Stimulated activated naive CD8-positive, alpha-beta T cell treated with anti-CD3 and anti-CD28 coated beads, Interleukin-15, Interleukin-2, amounts not matched to agents 100 U/mL and 50 U/mL, for 24 hours (primary cell): ENCODE measurements around the gene INTS11.
"Not testable (repeated sequence)": the region's sequence is repeated elsewhere in the genome, so short reads cannot be mapped to it uniquely, and the experiment has no call there.

Source experiments
- ATAC-seq: fragments of 150-1000 bp; cut with Tn5 transposase; one replicate; pipeline ENCODE4 v1.10.0; 2021
- DNase-seq: peaks from one replicate; pipeline ENCODE4 v3.0.0; 2021

INTS11 gene

DNA sequence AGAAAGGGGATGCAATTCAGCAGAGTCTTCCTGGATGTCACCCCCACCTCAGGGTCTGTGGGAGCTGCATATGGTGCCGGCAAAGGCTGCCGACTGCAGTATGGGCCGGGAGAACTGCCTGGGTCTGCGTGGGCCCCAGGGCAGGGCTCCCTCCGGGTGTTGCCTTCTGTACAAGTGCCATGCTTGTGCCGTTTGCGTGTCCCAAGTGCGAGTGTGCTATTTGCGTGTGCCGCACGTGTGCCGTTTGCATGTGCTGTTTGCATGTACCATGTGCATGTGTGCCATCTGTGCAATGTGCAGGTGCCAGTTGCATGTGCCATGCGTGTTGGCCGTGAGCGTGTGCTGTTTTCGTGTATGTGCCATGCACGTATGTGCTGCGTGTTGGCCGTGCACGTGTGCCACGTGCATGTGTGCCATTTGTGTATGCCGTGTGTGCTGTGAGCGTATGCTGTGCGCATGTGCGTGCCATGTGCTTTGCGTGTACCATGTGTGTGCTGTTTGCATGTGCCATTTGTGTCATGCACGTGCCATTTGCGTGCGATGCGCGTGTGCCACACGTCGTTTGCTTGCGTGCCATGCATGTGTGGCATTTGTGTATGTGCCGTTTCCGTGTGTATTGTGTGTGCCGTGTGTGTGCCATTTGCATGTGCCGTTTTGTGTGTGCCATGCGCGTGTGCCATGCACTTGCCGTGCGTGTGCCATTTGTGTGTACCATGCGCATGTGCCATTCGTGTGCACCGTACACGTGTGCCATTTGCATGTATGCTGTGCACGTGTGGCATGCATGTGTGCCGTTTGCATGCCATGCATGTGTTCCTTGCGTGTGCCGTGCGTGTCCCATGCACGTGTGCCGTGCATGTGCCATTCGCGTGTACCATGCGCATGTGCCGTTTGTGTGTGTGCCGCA lies 5.1 kb upstream of the INTS11 start:
- DNase-seq (no peak), ATAC-seq (no peak)

DNA sequence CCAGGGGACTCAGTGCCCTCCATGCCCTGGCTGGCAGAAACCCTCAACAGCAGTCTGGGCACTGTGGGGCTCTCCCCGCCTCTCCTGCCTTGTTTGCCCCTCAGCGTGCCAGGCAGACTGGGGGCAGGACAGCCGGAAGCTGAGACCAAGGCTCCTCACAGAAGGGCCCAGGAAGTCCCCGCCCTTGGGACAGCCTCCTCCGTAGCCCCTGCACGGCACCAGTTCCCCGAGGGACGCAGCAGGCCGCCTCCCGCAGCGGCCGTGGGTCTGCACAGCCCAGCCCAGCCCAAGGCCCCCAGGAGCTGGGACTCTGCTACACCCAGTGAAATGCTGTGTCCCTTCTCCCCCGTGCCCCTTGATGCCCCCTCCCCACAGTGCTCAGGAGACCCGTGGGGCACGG lies 3.8 kb upstream of the INTS11 start:
- ATAC-seq: no peak

GRCh38 chr1:1327291-1327690 lies 2.8 kb upstream of the INTS11 start:
- no peak for ATAC-seq

More for the DNA sequence above, 3.8 kb upstream of the INTS11 start:
- no peak for DNase-seq

GRCh38 chr1:1326075-1326605 lies 1.7 kb upstream of the INTS11 start:
- no peak for ATAC-seq
- DNase-seq: no peak

More at GRCh38 chr1:1327291-1327690, 2.8 kb upstream of the INTS11 start:
- DNase-seq: no peak

DNA sequence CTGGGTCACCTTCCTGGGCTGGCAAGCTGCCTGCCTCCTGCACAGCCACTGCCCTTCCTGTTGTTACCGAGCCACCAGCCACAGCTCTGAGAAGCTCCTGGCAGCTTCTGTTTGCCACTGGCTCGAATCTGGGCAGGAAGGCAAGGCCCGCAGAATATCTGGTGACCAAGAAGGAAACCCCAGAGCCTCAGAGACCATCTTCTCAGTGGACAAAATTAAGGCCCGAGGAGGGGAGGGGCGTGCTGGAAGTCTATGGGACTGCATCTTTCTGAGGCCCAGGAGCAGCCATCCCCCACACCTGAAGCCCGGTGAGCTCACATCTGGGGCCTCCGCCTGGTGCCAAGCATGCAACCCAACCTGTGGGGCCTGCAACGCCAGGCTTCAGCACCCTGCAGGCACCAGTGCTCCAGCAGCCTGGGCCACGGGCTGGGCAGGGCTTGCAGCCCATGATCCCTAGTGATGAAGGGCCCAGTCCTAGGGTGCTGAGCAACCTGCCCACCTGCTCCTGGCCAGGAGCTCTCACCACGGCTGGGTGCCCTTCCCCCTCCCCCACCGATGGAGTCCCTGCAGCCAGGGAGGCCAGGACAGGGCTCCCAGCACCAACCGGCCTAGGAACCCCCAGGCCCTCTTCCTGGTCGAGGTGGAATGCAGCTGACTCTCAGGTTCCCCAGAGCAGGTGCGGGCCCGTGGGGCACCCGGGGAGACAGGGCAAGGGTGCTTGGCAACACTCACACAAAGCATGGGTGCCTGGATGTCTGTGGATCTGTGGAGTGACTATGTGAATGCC lies 1.0 kb upstream of the INTS11 start:
- ATAC-seq: no peak
- no peak for DNase-seq

DNA sequence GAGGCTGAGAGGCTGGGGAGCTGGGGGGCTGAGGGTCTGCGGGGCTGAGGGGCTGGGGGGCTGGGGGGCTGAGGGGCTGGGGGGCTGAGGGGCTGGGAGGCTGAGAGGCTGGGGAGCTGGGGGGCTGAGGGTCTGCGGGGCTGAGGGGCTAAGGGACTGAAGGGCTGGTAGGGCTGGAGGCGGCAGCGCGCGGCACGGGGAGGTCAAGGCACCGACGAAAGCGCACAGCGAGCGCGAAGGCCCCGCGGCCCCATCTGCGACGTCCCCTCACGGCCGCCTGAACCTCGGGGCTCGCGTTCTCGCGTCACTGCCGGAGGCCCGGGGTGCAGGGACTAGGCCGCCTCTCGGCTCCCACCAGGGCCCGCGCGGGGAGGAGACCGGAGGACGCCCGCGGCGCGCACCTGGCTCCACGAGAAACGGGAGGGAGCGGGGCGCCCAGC lies 356 bp downstream of the INTS11 start:
- DNase-seq: no peak
- ATAC-seq: no peak

DNA sequence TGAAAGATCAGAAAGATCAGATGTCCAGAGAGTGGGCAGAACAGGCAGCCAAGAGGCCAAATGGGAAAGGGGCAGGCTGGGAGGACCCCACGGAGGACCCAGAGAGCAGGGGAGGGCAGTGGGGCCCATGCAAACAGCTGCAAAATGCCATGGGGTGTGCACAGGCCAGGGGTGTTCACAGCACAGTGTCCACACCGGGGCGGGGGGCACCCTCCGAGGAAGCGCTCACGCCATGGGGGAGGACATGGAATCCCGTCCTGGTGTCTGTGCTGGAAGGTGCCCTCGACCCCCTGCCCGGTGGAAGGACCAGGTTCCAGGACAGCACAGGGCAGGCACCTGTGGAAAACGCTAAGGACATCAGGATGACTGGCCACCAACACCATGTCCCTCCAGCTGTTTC lies 1.5 kb downstream of the INTS11 start:
- ATAC-seq: no peak

GRCh38 chr1:1322418-1322817 lies 2.0 kb downstream of the INTS11 start:
- ATAC-seq: no peak
- DNase-seq: no peak

More for the DNA sequence above, 1.5 kb downstream of the INTS11 start:
- no peak for DNase-seq

DNA sequence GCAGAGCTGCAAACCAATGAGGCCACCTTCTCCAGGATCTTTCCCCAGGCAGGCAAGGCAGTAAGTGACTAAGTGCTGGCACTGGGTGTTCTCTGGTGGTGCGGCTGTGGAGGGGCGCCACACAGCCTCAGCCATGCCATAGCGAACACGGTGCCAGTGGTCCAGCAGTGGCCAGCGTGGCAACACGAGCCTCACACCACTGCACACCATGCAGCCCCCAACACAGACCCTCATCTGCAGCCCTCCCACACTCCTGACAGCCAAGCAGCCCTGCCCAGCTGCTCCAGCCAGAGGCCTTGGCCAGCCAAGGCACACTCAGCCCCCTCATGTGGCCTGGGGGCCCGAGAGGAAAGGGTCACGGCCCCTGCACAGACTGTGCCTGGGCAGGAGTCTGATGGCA lies 3.0 kb downstream of the INTS11 start:
- DNase-seq: no peak
- no peak for ATAC-seq

DNA sequence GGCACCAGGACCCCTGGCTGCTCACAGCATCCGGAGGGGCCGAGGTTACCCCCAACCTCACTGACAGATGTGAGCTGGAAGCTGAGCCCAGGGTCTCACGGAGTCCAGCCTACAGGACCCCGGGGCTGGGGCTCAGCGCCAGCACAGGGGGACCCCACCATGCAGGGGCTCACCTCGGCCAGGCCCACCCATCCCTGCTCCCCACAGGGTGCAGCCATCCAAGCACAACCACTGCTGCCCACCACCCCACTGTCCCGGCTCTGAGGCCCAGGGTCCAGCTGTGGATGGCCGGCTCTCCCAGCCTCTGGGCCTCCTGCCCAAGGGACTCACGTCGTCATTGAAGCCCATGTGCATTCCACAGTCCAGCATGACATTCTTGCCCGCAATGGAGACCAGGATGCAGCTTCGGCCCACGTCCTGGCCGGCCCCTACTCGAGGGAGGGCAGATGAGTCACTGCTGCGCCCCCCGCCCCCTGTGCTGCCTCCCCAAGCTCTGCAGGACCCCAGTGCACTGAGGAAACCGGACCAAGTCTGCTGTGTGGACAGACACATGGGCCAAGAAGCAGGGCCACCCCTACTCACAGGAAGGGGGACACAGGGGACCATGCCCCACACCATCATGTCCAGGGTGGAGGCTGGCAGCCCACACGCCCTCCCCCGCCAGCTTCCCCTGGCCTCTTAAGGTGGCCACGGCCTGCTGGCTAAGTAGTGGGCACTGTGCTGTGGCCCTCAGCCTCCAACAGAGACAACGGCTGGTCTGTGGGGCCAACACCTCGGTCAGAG lies 3.6 kb downstream of the INTS11 start:
- no peak for DNase-seq
- no peak for ATAC-seq

DNA sequence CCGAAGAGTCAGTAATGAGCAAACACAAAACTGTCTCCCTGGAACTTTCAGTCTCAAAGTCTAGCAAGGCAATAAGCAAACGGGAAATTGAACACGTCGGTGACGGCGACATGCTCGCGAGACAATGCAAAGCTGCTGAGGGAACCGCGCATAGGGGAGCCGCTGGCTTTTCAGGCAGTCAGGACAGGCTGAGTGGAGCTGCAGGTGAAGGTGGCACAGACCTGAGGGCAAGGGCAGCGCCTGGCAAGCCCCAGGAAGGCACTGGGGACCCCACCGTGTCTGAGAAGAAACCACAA lies 4.9 kb downstream of the INTS11 start:
- ATAC-seq (no peak), DNase-seq (no peak)

DNA sequence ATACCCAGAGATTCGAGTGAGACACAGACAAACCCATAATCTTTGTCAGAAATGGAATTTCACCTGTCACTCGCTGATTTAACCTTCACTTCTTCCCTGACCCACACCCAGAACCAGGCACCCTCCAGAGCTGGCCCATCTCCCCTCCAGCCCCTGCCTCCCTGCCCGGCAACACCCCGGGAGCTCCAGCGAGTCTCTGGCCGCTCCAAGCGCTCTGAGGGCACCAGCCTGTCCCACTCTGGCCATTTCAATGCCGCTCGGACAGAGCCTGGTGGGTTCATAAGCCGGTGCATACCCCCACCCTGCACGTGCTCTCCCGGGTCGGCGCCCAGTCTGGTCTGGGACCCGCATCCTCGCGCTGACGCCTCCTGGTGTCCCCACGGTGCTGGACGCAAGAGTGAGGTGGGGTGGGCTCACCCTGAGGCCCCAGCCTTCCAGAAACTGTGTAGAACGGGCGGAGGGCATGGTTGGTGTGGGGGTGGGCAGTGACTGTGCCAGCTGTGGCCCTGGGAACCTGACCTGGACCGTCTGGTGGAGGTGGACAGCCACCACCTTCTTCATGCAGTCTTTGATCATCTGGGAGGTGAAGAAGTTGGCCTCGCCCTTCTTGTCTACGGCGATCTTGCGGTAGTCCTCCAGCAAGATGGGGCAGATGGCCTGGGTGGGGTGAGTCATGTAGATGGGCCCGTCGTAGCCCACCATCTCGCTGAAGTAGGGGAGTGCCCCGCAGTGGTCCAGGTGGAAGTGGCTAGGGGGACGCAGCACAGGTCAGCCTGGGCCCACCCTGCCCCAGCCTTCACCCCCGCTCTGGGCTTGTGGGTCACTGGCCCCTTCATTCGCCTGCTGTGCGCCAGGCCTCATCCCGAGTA lies 5.4 kb downstream of the INTS11 start:
- ATAC-seq: no peak

DNA sequence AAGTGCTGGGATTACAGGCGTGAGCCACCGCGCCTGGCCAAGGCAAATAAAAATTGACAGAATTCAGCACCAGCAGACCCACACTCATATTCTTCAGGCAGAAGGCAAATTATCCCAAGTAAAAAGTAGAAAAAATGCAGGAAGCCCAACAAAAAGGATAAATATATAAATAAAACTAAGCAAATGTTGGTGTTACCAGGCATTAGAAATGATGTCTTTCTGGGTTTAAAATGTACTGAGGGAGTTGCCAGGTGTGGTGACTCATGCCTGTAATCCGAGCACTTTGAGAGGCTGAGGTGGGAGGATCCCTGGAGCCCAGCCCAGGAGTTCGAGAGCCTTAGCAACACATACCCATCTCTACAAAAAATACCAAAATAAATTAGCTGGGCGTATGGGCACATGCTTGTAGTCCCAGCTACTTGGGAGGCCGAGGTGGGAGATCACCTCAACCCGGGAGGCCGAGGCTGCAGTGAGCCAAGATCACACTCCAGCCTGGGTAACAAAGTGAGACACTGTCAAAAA lies 6.3 kb downstream of the INTS11 start:
- ATAC-seq: no peak
- DNase-seq: no peak

More for the DNA sequence above, 5.4 kb downstream of the INTS11 start:
- DNase-seq: no peak

DNA sequence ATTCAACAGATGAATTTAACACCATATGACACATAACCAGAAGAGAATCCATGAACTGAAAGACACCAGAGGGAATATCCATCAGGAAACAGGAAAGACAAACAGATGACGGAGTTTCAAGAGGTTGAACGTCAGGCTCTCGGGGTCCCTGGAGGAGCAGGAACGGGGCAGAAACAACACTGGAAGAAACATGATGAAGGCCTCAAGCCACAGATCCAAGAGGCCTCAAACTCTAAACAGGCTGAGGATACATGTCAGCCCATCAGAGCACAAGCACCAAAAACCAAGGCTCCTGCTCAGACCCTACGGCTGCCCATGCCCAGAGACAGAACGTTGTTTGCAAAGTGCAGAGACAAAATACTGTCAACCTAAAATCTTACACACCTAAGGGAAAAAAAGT lies 7.0 kb downstream of the INTS11 start:
- DNase-seq: no peak
- ATAC-seq: no peak

GRCh38 chr1:1316199-1316598 lies 8.3 kb downstream of the INTS11 start:
- not testable (repeated sequence) for ATAC-seq

DNA sequence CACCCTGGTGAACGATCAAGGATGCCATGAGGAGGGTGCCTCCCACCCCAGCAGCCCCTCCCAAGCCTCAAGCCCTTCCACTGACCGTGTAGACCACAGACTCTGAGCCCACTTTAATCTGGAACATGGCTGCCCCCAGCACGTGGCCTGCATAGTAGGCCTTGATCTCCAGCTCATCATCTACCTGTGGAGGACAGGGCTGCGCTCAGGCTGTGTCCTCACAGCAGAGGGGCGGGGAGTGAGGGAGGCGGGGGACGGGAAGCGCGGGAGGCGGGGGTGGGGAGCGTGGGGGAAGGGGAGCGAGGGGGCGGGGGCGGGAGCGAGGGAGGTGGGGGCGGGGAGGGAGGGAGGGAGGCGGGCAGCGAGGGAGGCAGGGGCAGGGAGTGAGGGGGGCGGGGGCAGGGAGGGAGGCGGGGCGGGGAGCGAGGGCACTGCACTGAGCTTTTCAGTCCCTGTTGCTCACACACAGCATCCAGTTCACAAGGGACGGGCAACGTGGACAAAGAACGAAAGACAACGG lies 9.0 kb downstream of the INTS11 start:
- no peak for ATAC-seq

More at GRCh38 chr1:1316199-1316598, 8.3 kb downstream of the INTS11 start:
- DNase-seq: not testable (repeated sequence)

DNA sequence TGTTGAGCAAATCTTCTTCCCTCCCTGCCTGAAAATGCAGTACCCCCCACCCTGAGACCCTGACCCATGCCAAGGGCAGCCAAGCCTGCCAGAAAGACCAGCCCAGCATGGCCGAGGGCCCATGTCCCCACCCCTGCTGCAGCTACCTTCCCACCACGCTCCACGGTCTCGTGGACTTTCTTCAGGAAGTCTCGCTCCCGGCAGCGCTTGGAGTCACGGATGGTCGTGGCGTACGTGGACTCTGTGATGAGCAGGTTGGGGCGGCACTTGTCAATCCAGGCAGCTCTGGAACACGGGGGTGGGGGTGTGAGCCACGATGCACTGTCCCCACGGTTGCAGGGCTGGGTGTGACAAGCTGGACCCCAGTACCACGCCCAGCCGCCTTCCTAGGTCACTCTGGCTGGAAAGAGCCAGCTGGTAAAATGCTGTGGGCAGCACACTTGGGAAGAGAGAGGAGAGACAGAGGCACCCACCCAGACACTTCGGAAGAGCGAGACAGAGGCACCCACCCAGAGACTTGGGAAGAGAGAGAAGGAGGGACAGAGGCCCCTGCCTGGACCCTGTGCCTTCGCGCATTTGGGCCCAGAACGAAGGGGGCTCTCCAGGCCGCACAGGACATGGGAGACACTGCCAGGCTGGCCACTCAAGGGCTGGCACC lies 9.7 kb downstream of the INTS11 start:
- no peak for ATAC-seq
- DNase-seq: no peak

More for the DNA sequence above, 9.0 kb downstream of the INTS11 start:
- no peak for DNase-seq

DNA sequence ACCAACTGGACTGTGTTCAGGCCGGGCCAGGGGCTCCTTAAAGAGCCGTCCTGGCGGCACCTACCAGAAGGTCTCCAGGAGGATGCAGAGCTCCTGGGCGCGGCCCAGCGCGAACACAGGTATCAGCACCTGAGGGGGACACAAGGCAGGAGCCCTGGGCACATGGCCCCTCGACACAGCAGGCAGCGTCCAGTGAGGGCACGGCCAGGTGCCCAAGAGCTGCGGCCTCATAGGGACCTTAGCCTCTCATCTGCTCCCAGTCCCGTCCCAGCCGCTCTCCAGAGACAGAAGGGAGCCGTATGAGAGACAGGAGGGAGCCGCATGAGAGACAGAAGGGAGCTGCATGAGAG lies 10.2 kb downstream of the INTS11 start:
- DNase-seq (no peak), ATAC-seq (no peak)

GRCh38 chr1:1313500-1314236 lies 10.8 kb downstream of the INTS11 start:
- ATAC-seq (no peak), DNase-seq (no peak)
